Stimulated activated CD4-positive, alpha-beta T cell treated with anti-CD3 and anti-CD28 coated beads, TNF-alpha, amount 100 ng/mL, for 1 hour (primary cell): ENCODE results near the gene RAB6C.
"Not testable (repeated sequence)": the region's sequence is repeated elsewhere in the genome, so short reads cannot be mapped to it uniquely, and the experiment has no call there.

Experiments used
- DNase-seq, 3 donors: peaks; one replicate each; pipeline ENCODE4 v3.0.0-alpha.2; 2020; ENCODE audit warnings: low read depth in 3 of 3, low spot score in 1 of 3

RAB6C gene

DNA sequence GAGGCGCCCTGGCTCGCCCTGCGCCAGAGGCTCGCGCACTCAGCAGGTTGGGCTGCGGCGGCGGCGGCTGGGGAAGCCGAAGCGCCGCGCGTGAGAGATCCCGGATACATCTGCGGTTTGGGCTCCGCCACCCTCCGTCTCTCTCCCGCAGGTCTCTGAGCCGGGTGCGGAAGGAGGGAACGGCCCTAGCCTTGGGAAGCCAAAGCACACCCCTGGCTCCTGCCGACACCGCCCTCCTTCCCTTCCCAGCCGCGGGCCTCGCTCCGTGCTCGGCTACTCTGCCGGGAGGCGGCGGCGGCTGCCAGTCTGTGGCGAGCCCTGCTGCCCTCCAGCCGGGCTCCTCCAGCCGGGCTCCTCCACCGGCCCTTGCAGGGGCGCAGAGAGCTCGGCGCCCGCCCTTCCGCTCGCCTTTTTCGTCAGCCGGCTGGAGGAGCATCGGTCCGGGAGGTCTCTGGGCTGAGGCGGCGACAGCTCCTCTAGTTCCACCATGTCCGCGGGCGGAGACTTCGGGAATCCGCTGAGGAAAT is at the start of gene RAB6C:
Gene RAB6C (plus strand): TSS at position 38 of the 527 bp plus-strand sequence. CDS start 450 bp downstream, at position 488.
- not testable (repeated sequence) for DNase-seq

DNA sequence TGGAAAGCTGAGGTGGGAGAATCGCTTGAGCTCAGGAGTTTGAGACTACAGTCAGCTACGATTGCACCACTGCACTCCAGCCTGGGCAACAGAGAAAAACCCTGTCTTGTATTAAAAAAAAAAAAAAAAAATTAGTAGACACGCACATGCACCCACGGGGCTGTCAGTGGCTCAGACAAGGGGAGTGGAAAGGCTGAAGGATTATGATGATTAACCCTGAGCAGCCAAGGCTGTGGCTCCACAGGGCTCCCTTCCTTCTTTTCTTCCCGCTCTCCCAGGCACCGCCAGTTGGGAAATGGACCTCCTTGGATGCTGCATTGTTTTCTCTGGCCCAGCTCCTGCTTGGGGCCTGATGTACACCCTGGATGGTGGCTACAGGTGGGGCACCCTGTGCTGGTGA is 49.0 kb upstream of the RAB6C start:
- no peak for DNase-seq

DNA sequence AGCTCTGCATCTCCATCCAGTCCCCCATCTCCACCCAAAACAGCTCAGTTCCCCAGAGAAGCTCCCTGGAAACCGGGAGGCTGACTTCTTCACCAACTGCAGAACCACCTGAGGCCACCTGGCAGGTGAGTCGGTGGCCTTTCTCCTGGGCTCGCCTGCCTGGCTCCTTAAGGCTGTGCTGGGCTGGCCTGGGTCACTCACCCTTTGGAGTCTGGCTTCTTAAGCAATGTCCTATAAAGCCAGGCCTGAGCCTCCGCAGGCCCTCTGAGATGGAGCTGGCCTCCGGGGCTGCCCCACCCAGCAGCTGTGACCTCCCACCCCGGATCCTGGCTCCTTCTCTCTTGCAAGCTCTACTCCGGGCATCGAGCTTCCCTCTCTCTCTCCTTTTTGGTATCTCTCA is 46.1 kb upstream of the RAB6C start:
- DNase-seq, result not testable (repeated sequence)

DNA sequence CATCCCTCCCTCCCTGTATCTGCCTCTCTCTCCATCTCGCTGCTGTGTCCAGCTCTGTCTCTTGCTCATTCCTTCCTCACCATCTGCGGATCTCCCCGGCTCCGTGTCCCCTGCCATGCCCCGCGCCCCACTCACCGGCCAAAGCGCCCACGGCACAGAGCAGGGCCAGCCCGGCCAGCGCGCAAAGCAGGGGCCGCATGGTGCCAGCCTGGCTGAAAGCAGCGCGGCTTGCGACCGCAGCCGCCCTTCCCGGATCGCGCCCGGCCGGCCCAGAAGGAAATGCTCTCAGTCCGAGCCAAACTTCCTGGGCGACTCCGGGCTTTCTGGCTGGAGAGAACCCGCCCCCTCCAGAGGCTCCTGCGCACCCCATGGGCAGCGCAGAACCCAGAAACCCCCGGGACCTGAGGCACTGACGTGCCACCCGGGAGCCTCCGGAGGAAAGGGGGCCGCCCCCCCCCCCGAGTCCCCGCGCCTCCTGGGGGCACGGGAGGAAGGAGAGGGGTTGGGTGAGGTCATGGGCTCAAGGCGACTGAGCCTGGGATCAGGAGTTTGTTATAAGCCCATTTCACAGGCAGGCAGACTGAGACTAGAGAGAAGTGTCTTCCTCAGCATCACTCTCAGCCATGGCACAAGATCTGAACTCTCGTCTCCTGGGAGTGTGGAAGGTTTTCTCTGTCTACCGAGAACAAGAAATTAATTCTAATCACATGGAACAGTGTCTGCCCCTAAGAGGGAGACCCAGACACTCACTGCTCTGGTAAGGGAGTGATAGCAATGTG is 45.2 kb upstream of the RAB6C start:
- DNase-seq, result no peak

DNA sequence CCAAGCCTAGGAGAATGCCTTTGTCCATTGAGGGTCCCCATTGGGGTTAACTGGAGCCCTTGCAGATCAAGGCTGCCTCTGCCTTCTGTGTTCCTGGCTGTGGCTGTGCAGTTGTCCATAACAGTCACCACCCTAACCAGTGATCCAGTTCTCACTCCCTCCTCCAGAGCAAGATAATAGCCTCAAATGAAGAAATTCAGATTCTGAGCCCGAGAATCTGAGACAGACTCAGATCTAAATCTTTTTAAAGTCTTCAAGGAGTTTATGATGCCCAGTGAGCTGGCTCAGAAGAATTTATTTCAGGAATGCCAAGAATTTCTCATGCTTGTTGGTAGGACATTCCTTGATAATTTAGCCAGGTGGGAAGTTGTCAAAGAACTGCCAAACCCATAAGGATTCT is 44.3 kb upstream of the RAB6C start:
- no peak for DNase-seq

DNA sequence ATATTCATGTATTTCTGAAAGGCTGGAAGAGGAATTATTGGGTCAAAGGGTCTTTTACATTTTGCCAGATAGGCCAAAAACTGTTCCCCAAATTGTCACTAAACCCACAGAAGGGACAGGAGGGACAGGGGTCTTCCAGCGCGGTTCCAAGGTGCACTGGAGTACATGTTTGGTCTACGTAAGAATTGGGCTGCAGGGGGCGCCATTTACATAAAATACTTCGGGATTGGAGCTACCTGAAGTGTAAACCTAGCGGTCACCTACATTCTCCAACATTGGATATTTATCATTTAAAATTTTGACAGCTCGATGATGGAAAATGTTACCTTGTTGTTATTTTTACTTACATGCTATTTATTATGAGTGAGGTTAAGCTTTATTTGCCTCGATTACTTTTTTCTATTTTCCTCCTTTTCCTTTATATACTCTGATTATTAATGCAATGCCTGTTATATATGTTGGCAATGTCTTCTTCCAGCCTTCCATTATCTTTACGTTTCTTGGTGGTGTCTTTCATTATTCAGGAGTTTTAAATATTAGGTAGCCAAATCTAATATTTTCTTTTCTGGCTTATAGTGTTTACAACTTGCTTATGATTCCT is 43.0 kb upstream of the RAB6C start:
- DNase-seq, result no peak

DNA sequence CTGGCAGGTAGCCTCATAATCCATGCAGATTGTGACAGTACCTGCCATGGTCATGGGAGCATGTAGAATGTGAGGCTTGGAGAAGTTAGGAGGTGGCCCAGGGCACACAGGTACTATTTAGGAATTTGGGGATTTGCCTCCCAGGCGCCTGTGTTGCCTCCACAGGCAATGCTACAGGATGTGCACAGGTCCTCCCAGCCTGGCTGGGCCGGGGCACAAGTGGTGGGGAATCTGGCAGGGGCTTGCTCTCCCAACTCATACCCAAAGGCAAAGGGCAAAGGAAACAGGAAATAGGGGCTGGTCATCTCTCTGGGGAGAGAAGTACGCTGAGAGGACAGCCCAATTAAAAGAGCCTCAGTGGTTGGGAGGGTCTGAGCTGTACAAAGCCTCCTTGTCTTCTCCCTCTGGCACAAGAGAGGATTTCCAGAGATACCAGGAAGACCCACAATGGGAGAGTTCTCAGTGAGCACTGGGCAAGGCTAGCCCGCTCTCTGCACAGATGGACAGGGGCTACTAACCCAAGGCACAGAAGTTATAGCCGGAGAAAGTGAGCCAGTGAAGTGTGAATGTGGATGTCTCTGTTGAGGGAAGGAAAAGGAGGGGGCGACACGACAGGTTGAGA is 40.5 kb upstream of the RAB6C start:
- DNase-seq, result not testable (repeated sequence)

DNA sequence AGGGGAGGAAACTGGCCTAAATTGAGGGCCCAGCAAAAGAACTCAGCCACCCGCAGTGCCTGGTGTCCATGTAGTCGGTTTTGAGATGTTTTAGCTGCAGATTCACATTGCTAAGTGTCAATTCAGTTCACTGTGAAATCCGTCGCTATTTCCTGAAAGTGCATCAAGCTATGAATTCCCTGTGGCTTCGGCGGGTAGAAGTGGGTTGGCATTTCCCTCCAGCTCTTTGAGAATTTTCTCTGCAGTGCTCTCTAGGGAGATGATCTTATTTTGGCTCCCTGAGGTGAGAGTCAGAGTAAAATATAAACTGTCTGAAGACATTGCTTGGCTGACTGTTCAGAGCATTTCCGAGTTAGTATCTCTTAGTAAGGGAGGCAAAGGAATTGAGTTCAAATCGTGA is 36.0 kb upstream of the RAB6C start:
- DNase-seq, result not testable (repeated sequence)

DNA sequence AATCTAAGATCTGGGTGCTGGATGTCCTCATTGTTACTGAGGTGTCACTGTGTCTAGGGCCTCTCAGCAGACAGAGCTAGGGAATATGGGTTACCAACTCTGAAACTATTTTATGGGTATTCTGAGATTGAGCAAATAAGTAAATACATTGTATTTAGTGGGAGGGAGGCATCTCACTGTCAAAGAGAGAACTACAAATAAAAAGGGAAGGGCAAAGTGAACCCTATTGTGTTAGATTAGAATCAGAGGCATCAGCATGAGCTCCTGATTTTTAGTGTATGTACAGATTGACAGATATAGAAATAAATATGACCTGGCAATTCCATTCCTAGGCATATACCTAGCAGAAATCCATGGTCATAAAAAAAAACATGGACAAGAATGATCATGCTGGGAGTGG is 33.9 kb upstream of the RAB6C start:
- DNase-seq, result no peak

DNA sequence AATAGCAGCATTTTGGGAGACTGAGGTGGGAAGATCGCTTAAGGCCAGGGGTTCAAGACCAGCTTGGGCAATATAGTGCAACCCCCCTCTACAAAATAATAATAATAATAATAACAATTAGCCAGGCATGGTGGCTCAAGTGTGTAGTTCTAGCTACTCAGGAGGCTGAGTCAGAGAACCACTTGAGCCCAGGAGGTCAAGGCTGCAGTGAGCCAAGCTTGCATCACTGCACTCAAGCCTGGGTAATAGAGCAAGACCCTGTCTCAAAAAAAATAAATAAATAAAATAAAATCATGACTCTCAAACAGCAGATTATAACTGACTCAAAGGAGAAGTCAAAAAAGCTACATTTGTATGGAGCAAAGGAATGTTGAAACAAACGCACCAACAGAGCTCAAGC is 31.8 kb upstream of the RAB6C start:
- not testable (repeated sequence) for DNase-seq

DNA sequence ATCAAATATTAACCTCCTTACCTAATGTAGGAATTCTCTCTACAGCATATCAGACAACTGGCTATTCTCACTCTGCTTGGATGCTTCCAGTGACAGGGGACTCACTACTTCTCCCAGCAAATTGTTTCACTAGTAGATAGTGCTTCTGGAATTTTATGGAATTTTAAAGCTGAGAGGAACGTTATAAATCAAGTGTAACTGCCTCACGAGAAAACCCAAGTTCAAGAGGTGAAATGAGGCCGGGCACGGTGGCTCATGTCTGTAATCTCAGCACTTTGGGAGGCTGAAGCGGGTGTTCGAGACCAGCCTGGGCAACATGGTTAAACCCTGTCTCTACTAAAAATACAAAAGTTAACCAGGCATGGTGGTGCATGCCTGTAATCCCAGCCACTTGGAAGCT is 23.3 kb upstream of the RAB6C start:
- not testable (repeated sequence) for DNase-seq

DNA sequence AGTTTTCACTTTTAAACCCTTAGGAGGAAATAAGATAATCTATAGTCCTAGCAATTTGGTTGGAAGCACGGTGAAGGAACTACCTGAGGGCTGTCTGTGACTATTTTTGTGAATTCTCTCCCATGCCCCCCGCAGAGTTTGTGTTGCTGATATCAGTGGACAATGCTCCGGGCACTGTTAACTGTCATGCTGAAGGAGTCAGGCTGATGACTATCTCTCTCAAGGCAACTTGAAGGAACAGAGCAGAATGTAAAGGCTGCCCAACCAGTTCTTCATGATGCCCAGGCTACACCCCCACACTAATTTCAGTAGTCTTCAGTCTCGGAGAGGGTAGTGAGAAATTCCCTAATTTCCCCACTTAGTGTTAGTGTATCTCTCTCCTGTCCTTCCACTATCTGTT is 21.6 kb upstream of the RAB6C start:
- no peak for DNase-seq

DNA sequence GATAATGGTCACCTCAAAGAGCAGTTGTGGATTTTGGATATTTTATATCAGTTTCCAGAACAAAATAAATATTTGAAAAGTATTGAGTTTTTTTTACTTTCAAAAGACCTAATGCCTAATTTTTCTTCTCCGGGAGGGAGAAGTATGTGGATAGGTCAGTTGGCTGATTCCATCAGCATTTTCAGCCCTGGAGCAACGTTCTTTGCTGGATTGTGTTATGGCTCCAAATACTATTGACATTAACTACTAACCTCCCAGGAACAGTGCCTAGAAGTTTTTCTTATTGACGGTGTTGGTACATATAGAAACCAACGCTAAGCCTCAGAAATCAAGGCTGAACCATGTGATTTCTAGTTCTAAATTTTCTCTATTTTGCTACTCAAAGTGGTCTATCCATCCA is 20.7 kb upstream of the RAB6C start:
- not testable (repeated sequence) for DNase-seq

DNA sequence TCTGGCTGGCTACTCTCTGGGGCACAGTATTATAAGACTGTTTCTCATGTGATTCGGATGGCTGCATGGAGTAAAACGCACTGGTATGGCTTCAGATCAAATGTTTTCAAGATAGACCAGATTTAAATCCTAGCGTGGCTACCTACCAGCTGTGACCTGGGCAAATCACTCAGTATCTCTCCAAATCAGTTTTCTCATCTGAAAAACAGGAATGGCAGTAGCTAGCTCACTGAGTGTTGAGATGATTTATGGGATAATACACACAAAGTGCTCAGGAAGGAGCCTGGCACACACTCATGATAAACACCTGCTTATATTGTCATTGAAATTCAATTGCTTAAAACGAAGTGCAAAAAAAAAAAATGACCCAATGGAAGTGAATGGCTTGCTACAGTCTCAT is 10.9 kb upstream of the RAB6C start:
- DNase-seq, result not testable (repeated sequence)

DNA sequence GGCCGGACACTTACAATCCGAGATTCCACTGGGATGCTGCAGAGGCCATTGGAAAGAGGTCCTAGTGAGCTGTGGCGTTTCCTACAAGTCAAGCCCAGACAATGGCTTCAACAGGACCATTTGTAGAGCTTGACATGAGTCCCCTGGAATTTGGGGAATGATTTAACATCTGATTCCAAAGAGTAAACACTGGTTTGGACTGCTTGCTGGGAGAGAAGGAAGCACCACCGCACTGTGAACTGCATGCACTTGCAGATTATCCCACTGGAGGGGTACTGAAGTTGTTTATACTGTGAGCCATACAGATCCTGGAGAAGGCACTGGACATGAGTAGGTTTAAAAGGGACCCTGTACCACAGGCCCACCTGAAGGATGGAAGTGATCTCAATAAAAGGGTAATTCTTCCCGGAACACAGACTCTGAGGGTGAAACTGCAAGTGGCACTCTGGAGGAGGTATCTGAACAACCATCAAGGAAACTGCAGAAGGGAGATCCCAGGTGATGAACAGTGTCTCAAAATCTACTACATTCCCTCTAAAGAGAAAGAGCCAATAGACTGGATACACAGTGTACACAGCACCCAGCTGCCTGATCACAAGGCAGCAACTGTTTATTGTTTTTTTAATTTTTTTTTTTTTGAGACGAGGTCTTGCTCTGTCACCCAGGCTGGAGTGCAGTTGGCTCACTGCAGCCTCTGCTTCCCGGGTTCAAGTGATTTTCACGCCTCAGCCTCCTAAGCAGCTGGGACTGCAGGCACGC is 4.3 kb upstream of the RAB6C start:
- no peak for DNase-seq

DNA sequence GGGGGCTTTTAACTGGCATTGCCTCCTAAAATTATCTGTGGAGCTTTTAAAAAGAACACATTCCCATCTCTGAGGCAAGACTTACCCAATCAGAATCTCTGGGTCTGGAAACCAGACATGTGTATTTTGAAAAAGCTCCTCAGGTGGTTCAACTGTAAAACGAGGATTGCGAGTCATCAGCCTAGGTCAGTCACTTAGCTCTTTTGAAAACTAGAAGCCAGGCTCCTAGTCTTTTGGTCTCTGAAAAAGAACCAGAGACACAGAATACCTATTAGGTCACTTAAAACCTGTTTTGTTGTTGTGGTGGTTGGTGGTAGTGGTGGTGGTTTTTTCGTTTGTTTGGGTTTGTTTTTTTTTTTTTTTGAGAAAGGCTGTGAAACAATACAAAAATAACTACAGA is 2.5 kb upstream of the RAB6C start:
- DNase-seq, result not testable (repeated sequence)

DNA sequence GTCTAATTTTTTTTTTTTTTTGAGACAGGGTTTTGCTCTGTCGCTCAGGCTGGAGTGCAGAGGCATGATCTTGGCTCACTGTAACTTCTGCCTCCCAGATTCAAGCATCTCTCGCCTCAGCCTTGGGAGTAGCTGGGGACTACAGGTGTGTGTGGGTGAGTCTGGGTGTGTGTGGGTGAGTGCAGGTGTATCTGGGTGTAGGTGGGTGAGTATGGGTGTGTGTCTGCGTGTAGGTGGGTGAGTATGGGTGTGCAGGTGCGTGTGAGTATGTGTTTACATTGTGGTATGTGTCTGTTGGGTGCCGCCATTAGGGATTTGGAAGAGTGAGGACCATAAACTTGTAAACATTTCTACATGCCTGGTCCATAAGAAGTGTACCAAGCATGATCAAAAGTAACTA is 1.5 kb upstream of the RAB6C start:
- no peak for DNase-seq

DNA sequence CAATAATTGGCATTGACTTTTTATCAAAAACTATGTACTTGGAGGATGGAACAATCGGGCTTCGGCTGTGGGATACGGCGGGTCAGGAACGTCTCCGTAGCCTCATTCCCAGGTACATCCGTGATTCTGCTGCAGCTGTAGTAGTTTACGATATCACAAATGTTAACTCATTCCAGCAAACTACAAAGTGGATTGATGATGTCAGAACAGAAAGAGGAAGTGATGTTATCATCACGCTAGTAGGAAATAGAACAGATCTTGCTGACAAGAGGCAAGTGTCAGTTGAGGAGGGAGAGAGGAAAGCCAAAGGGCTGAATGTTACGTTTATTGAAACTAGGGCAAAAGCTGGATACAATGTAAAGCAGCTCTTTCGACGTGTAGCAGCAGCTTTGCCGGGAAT is 780 bp downstream of the RAB6C start:
- not testable (repeated sequence) for DNase-seq

DNA sequence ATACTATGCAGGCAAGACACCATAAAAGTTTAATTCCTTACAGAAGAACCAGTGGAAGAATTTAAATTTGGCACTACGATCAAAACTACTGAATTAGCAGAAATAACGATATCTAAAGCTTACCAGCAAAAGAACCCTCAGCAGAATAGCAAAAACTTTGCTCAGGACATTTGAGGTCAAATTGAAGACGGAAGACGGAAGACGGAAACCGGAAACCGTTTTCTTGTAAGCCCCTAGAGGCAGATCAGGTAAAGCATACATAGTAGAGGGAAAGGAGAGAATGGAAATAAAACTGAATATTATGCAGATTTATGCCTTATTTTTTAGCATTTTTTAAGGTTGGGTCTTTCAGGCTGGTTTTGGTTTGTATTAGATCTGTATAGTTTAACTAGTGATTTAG is 2.2 kb downstream of the RAB6C start:
- DNase-seq, result not testable (repeated sequence)

DNA sequence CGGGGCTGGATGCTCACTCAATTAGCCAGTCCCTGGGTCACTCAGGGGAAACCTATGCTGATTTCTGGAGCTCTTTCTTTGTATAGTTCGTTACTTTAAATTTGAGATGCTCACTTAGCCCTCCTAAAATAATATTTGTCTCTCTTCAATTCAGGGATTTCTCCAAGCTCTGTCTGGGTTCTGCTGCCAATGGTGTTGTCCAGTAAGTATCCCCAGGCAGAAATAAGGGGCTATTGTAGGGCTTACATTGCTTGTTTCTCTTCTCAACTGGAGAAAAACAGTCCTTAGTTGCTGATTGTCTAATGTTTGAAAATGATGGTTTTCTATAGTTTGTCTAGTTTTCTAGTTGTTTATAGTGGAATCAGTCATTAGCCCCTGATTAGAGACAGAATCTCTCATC is 5.0 kb downstream of the RAB6C start:
- no peak for DNase-seq

DNA sequence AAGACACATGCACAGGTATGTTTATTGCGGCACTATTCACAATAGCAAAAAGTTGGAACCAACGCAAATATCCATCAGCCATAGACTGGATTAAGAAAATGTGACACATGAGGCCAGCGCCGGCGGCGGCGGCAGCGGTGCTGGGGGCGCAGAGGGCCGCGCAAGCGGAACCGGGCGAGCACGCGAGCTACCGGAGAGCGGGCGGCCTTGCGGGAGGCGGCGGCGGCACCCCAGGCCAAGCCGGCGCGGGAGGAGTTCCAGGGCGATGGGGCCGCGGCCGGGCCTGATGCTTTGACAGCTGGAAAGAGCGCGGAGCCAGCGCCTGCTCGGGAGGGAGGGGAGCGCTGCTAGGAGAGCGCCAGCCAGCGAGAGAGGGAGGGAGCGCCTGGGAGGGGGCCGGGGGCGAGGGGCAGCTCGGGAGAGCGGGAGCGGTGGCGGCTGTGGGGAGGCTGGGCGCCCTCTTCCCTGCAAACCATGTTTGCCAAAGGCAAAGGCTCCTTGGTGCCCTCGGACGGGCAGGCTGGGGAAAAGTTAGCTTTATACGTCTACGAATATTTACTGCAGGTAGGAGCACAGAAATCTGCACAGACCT is 13.0 kb downstream of the RAB6C start:
- DNase-seq, result not testable (repeated sequence)
